SK-N-MC (cell line): Measurements from ENCODE around the gene OR2T27.
"Not testable (repeated sequence)": the region's sequence is repeated elsewhere in the genome, so short reads cannot be mapped to it uniquely, and the experiment has no call there.

ENCODE experiments used
- DNase-seq: peaks from one replicate; pipeline ENCODE4 v3.0.0-alpha.2; 2011; ENCODE audit warnings: low read depth, low spot score
- H3K27ac ChIP-seq: fragments of 200-600 bp; sonication (generic); 2 replicates; pipeline ENCODE4 v1.5.1; 2016; ENCODE audit warnings: mixed run types
- H3K36me3 ChIP-seq: fragments of 200-600 bp; sonication (generic); 2 replicates; pipeline ENCODE4 v1.6.1; 2017; ENCODE audit warnings: antibody characterized with exemption, low read length, mixed read lengths; ENCODE audit not compliant: insufficient read depth
- H3K4me3 ChIP-seq: fragments of 200-600 bp; sonication (generic); 2 replicates; pipeline ENCODE4 v1.5.1; 2016
- H3K9ac ChIP-seq: fragments of 200-600 bp; sonication (generic); 2 replicates; pipeline ENCODE4 v1.8.0; 2017; ENCODE audit warnings: mixed run types, mixed read lengths; ENCODE audit not compliant: insufficient read length
- H3K9me3 ChIP-seq: fragments of 200-600 bp; sonication (generic); 2 replicates; pipeline ENCODE4 v1.6.1; 2017; ENCODE audit warnings: low read depth, mild to moderate bottlenecking, antibody characterized with exemption, low read length, moderate library complexity, mixed read lengths
- EZH2 ChIP-seq: fragments of 200-600 bp; sonication (generic); IDR thresholded peaks from one replicate; pipeline ENCODE4 v1.6.1; 2017; ENCODE audit warnings: antibody characterized with exemption
- FOXP2 ChIP-seq: optimal IDR thresholded peaks from 2 replicates; pipeline ENCODE3; 2011; ENCODE audit warnings: mild to moderate bottlenecking, moderate library complexity; ENCODE audit not compliant: insufficient read depth; ENCODE audit errors: extremely low read length, control extremely low read depth
- POLR2AphosphoS5 ChIP-seq: IDR thresholded peaks from 2 replicates; pipeline ENCODE4 v1.6.1; 2012; ENCODE audit warnings: mild to moderate bottlenecking, low read depth, low read length, borderline replicate concordance

Gene OR2T27

GRCh38 chr1:248655354-248655753 lies at the start of gene OR2T27:
TSS of gene OR2T27 (minus strand) at chr1:248655528. CDS start at chr1:248650884, 4,644 bp downstream.
- H3K27ac ChIP-seq, H3K9me3 ChIP-seq: not testable (repeated sequence)

GRCh38 chr1:248704606-248705005 lies 49.3 kb upstream of the OR2T27 start:
- TF ChIP-seq POLR2AphosphoS5 (no peak), FOXP2 (no peak), EZH2 (no peak)
- H3K27ac ChIP-seq: no peak overlapping the region
- H3K9ac ChIP-seq: no peak overlapping the region
- no peaks in the 10 kb centered on the region for H3K36me3 ChIP-seq
- no peak for DNase-seq
- H3K4me3 ChIP-seq: no peak overlapping the region
- no peaks in the 10 kb centered on the region for H3K9me3 ChIP-seq

More at GRCh38 chr1:248655354-248655753, at the start of gene OR2T27:
- not testable (repeated sequence) for H3K4me3 ChIP-seq, DNase-seq, H3K9ac ChIP-seq, H3K36me3 ChIP-seq

- H3K9ac ChIP-seq: no peak overlapping the region
- DNase-seq: no peak
- H3K9me3 ChIP-seq: no peaks in the 10 kb centered on the region
- H3K36me3 ChIP-seq: no peaks in the 10 kb centered on the region
- no peak overlapping the region for H3K4me3 ChIP-seq
- no peak overlapping the region for H3K27ac ChIP-seq
- TF ChIP-seq POLR2AphosphoS5 (no peak), EZH2 (no peak), FOXP2 (no peak)
Observed at GRCh38 chr1:248703674-248704073, 48.3 kb upstream of the OR2T27 start.

- H3K36me3 ChIP-seq: no peaks in the 10 kb centered on the region
- DNase-seq: no peak
- no peak within 1 kb of the TSS for H3K4me3 ChIP-seq
- no peak for TF ChIP-seq POLR2AphosphoS5
- TF ChIP-seq EZH2: no peak
- TF ChIP-seq FOXP2: no peak
- no peaks in the 10 kb centered on the region for H3K9me3 ChIP-seq
- H3K27ac ChIP-seq: no peak within 1 kb of the TSS
- no peak within 1 kb of the TSS for H3K9ac ChIP-seq
Observed at GRCh38 chr1:248702714-248703113, 47.4 kb upstream of the OR2T27 start, which contains the start of gene OR14I1. TSS of gene OR14I1 (minus strand) at chr1:248702766.

- H3K36me3 ChIP-seq: no peaks in the 10 kb centered on the region
- no peaks in the 10 kb centered on the region for H3K9me3 ChIP-seq
- TF ChIP-seq EZH2: no peak
- TF ChIP-seq POLR2AphosphoS5: no peak
- no peak for DNase-seq
- H3K27ac ChIP-seq: no peak overlapping the region
- no peak overlapping the region for H3K9ac ChIP-seq
- H3K4me3 ChIP-seq: no peak overlapping the region
Observed at GRCh38 chr1:248699099-248699498, 43.8 kb upstream of the OR2T27 start.

- H3K4me3 ChIP-seq: no peak overlapping the region
- TF ChIP-seq EZH2 (no peak), FOXP2 (no peak), POLR2AphosphoS5 (no peak)
- no peak overlapping the region for H3K9ac ChIP-seq
- no peaks in the 10 kb centered on the region for H3K9me3 ChIP-seq
- DNase-seq: no peak
- no peaks in the 10 kb centered on the region for H3K36me3 ChIP-seq
- H3K27ac ChIP-seq: no peak overlapping the region
Observed at GRCh38 chr1:248697907-248698306, 42.6 kb upstream of the OR2T27 start.

- TF ChIP-seq EZH2: no peak
- no peak for TF ChIP-seq FOXP2
- TF ChIP-seq POLR2AphosphoS5: no peak
- Histone ChIP-seq H3K36me3 (no peaks in the 10 kb centered on the region), H3K9ac (no peak overlapping the region), H3K9me3 (no peaks in the 10 kb centered on the region), H3K27ac (no peak overlapping the region), H3K4me3 (no peak overlapping the region)
- DNase-seq: no peak
Observed at GRCh38 chr1:248696774-248697173, 41.4 kb upstream of the OR2T27 start.

GRCh38 chr1:248696261-248696660 lies 40.9 kb upstream of the OR2T27 start:
- H3K27ac ChIP-seq: no peak overlapping the region
- DNase-seq: no peak
- TF ChIP-seq EZH2 (no peak), POLR2AphosphoS5 (no peak), FOXP2 (no peak)
- H3K36me3 ChIP-seq: no peaks in the 10 kb centered on the region
- H3K4me3 ChIP-seq: no peak overlapping the region
- H3K9ac ChIP-seq: no peak overlapping the region
- H3K9me3 ChIP-seq: no peaks in the 10 kb centered on the region

GRCh38 chr1:248695451-248696132 lies 40.3 kb upstream of the OR2T27 start:
- no peak overlapping the region for H3K9ac ChIP-seq
- no peak for DNase-seq
- H3K36me3 ChIP-seq: no peaks in the 10 kb centered on the region
- no peaks in the 10 kb centered on the region for H3K9me3 ChIP-seq
- H3K27ac ChIP-seq: no peak overlapping the region
- TF ChIP-seq POLR2AphosphoS5 (no peak), EZH2 (no peak), FOXP2 (no peak)
- no peak overlapping the region for H3K4me3 ChIP-seq
